Measurements from ENCODE around the gene CARNS1. TPM values are rescaled to one million over a fixed set of nuclear protein-coding genes. Genes with fewer than 3 reads are reported as not detected.

Gene CARNS1
- total and polyA plus RNA-seq, 2 donors (not counting 1 experiment from before 2014, with no cell fraction given): 0.05 to 0.17 TPM

DNA sequence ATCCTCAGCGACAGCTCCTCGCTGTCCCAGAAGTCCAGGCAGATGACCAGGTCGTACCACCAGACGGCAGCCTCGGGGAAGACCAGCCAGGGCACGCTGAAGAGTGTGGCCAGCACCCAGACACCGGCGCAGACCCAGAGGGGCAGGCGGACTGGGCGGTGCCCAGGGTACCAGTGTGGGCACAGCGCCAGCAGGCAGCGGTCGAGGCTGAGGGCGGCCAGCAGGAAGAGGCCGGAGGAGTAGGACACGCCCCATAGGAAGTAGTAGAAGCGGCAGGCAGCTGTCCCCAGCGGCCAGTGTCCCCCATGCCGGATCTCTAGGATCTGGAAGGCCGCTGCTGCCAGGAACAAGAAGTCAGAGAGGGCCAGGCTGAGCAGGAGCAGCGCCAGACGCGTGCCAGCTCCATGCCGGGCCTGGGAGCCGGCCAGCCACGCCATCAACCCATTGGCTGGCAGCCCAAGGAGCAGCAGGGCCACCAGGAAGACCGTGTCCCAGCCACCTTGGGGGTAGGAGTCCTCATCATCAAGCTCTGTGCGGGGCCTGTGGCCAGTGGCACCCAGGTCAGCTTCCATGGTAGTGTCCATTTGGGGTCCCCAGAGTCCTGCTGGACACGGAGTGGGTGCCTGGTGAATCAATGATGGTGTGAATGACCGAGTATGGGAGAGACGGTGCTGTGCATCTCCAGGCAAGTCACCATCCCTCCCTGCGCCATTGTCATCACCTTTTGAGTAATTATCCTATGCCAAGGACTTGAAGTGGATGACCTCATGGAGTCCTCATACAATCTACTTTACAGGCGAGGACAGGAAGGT lies 36.9 kb downstream of the CARNS1 start, which contains the start of gene GPR152:
GPR152 (minus strand) TSS at position 589 of the 812 bp plus-strand sequence; CDS start at position 584, 5 bp downstream.
- Histone ChIP-seq H3K9ac (ENCODE audit: insufficient read depth, low read length) (no peak within 1 kb of the TSS), H3K4me2 (ENCODE audit: extremely low read depth, insufficient read depth, low read length) (no peak within 1 kb of the TSS), H3K9me3 (ENCODE audit: control insufficient read depth, insufficient read depth, low read depth, low read length) (no peaks in the 10 kb centered on the region), H3K27me3 (ENCODE audit: control insufficient read depth, insufficient read depth, low read length) (peaks cover 3% of the 10 kb centered on the region), H3K4me3 (replicated peaks in 1 of 4; ENCODE audit: control extremely low read depth in 1 of 4, insufficient read depth in 1 of 4, low read depth in 3 of 4, low read length in 4 of 4) (no peak within 1 kb of the TSS), H4K20me1 (ENCODE audit: control insufficient read depth, extremely low read depth, insufficient read depth, low read length) (no peaks in the 10 kb centered on the region), H3K4me1 (ENCODE audit: control insufficient read depth, extremely low read depth, insufficient read depth, low read length) (no peaks in the 10 kb centered on the region), H3K79me2 (ENCODE audit: control insufficient read depth, insufficient read depth, low read length) (no peaks in the 10 kb centered on the region), H3K27ac (ENCODE audit: insufficient read depth, low read length) (no peak within 1 kb of the TSS), H3K36me3 (ENCODE audit: control insufficient read depth, insufficient read depth, low read length) (no peaks in the 10 kb centered on the region), H2AFZ (ENCODE audit: low read length) (no peak within 1 kb of the TSS)
- no peak for DNase-seq (ENCODE audit: low read depth in 2 of 2)
- no peak for TF ChIP-seq EZH2 (IDR thresholded peaks at IDR 0.05; ENCODE audit: low read length, missing control alignments)
- TF ChIP-seq, protein P1, sequence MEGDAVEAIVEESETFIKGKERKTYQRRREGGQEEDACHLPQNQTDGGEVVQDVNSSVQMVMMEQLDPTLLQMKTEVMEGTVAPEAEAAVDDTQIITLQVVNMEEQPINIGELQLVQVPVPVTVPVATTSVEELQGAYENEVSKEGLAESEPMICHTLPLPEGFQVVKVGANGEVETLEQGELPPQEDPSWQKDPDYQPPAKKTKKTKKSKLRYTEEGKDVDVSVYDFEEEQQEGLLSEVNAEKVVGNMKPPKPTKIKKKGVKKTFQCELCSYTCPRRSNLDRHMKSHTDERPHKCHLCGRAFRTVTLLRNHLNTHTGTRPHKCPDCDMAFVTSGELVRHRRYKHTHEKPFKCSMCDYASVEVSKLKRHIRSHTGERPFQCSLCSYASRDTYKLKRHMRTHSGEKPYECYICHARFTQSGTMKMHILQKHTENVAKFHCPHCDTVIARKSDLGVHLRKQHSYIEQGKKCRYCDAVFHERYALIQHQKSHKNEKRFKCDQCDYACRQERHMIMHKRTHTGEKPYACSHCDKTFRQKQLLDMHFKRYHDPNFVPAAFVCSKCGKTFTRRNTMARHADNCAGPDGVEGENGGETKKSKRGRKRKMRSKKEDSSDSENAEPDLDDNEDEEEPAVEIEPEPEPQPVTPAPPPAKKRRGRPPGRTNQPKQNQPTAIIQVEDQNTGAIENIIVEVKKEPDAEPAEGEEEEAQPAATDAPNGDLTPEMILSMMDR (conservative IDR thresholded peaks at IDR 0.05 in 1 of 2, IDR thresholded peaks at IDR 0.05 in 1 of 2; ENCODE audit: low read depth in 1 of 2, low read length in 2 of 2): no peak

GRCh38 chr11:67453816-67454732 lies 38.6 kb downstream of the CARNS1 start:
- no peaks in the 10 kb centered on the region for H3K9me3 ChIP-seq (ENCODE audit: control insufficient read depth, insufficient read depth, low read depth, low read length)
- no peak for TF ChIP-seq EZH2 (IDR thresholded peaks at IDR 0.05; ENCODE audit: low read length, missing control alignments)
- TF ChIP-seq, protein P1 (conservative IDR thresholded peaks at IDR 0.05 in 1 of 2, IDR thresholded peaks at IDR 0.05 in 1 of 2; ENCODE audit: low read depth in 1 of 2, low read length in 2 of 2): no peak
- no peak overlapping the region for H2AFZ ChIP-seq (ENCODE audit: low read length)
- H3K36me3 ChIP-seq (ENCODE audit: control insufficient read depth, insufficient read depth, low read length): no peaks in the 10 kb centered on the region
- peaks cover 3% of the 10 kb centered on the region for H3K27me3 ChIP-seq (ENCODE audit: control insufficient read depth, insufficient read depth, low read length)
- no peaks in the 10 kb centered on the region for H3K4me1 ChIP-seq (ENCODE audit: control insufficient read depth, extremely low read depth, insufficient read depth, low read length)
- H3K9ac ChIP-seq (ENCODE audit: insufficient read depth, low read length): no peak overlapping the region
- H3K4me2 ChIP-seq (ENCODE audit: extremely low read depth, insufficient read depth, low read length): no peak overlapping the region
- H3K27ac ChIP-seq (ENCODE audit: insufficient read depth, low read length): no peak overlapping the region
- H3K4me3 ChIP-seq (replicated peaks in 1 of 4; ENCODE audit: control extremely low read depth in 1 of 4, insufficient read depth in 1 of 4, low read depth in 3 of 4, low read length in 4 of 4): no peak overlapping the region
- DNase-seq (ENCODE audit: low read depth in 2 of 2): no peak
- no peaks in the 10 kb centered on the region for H4K20me1 ChIP-seq (ENCODE audit: control insufficient read depth, extremely low read depth, insufficient read depth, low read length)
- H3K79me2 ChIP-seq (ENCODE audit: control insufficient read depth, insufficient read depth, low read length): no peaks in the 10 kb centered on the region

GRCh38 chr11:67455054-67455453 lies 39.6 kb downstream of the CARNS1 start, which contains the start of gene CABP4:
CABP4 (plus strand) TSS chr11:67455354; CDS start chr11:67455424, 70 bp downstream.
- TF ChIP-seq, protein P1 (conservative IDR thresholded peaks at IDR 0.05 in 1 of 2, IDR thresholded peaks at IDR 0.05 in 1 of 2; ENCODE audit: low read depth in 1 of 2, low read length in 2 of 2): no peak
- TF ChIP-seq EZH2 (IDR thresholded peaks at IDR 0.05; ENCODE audit: low read length, missing control alignments): no peak
- Histone ChIP-seq H3K27ac (ENCODE audit: insufficient read depth, low read length) (no peak within 1 kb of the TSS), H3K79me2 (ENCODE audit: control insufficient read depth, insufficient read depth, low read length) (no peaks in the 10 kb centered on the region), H2AFZ (ENCODE audit: low read length) (no peak within 1 kb of the TSS), H3K27me3 (ENCODE audit: control insufficient read depth, insufficient read depth, low read length) (peaks cover 3% of the 10 kb centered on the region), H3K4me3 (replicated peaks in 1 of 4; ENCODE audit: control extremely low read depth in 1 of 4, insufficient read depth in 1 of 4, low read depth in 3 of 4, low read length in 4 of 4) (no peak within 1 kb of the TSS), H3K9me3 (ENCODE audit: control insufficient read depth, insufficient read depth, low read depth, low read length) (no peaks in the 10 kb centered on the region), H4K20me1 (ENCODE audit: control insufficient read depth, extremely low read depth, insufficient read depth, low read length) (no peaks in the 10 kb centered on the region), H3K9ac (ENCODE audit: insufficient read depth, low read length) (no peak within 1 kb of the TSS), H3K4me2 (ENCODE audit: extremely low read depth, insufficient read depth, low read length) (no peak within 1 kb of the TSS), H3K36me3 (ENCODE audit: control insufficient read depth, insufficient read depth, low read length) (no peaks in the 10 kb centered on the region), H3K4me1 (ENCODE audit: control insufficient read depth, extremely low read depth, insufficient read depth, low read length) (no peaks in the 10 kb centered on the region)
- DNase-seq (ENCODE audit: low read depth in 2 of 2): no peak

Data from fibroblast of lung (primary cell).